ENCODE measurements around the gene CHCHD6.
A peak's percentile ranks its signal among the peaks of the same experiment; 100 is the strongest.

Gene CHCHD6

DNA sequence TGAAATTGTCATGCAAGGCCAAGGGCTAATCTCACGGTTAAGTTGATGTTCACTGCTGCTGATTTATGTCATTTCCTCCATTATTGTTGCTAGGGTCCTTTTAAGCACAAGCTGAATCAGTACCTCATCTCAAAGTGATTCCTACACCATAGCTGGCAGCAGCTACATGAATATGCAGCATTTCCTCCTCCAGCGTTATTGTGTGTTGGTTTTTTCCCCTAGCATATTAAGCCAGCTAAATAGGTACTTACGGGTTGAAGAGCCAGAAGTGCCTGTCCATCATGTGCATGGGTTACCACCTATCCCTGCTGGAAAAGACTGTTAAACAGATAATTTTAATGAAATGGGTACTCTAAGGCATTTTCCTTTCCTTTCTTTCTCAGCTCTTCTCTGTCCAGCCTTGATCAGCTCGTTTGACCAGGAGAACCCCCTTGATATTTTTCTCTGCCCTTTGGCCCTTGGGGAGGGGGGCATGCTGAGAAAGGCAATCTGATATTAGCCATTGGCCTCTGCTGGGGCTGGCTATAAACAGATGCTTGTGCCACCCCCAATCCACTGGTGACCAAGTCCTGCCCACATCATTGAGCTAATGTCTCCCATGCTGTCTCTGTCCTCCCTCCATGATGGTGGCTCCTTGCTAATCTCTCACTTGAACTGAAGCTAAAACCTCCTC lies 163.3 kb downstream of the CHCHD6 start:
- DNase-seq = no peak

DNA sequence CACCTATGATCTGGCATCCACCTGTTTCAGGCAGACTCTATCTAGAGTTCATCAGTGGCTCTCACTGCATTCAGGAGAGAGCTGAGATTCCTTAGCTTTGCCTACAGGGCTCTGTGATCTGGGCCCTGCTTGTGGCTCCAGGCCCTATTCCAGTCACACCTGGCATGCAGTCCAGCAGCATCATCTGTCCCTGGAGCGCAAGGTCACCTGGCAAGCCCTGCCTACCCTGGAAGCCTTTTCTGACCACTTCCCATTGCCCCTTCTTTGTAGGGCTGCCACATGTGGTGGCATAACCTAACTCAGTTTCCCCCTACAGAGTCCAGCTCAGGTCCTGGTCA lies 163.8 kb downstream of the CHCHD6 start:
- no peak for DNase-seq

DNA sequence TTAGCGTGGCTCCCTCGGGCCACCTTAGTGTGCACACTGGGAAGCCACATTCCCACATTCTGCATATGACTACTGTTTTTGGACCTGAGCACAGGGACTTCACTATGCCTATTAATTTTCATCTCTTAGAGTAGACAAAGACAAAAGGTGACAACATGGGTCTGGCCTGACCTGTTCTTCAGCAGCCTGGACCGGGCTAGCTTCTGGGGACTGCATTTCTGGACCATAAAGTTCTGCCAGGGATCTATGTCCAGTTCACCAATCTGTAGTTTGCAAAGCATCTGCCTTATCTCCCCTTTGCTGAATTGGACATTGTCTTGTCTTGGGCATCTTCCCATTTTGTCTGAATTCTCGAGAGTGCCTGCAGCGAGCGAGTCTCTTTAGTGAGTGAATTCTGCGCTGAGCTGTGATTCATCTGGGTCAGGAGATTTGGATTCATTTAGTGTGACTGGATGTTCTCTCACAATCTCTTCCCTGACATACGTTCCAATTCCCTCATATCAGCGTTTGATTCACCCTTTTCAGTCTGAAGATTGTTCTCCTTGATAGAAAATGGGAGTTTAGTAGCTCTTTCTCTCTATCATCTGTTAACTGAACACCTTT lies 166.7 kb downstream of the CHCHD6 start:
- DNase-seq = no peak

DNA sequence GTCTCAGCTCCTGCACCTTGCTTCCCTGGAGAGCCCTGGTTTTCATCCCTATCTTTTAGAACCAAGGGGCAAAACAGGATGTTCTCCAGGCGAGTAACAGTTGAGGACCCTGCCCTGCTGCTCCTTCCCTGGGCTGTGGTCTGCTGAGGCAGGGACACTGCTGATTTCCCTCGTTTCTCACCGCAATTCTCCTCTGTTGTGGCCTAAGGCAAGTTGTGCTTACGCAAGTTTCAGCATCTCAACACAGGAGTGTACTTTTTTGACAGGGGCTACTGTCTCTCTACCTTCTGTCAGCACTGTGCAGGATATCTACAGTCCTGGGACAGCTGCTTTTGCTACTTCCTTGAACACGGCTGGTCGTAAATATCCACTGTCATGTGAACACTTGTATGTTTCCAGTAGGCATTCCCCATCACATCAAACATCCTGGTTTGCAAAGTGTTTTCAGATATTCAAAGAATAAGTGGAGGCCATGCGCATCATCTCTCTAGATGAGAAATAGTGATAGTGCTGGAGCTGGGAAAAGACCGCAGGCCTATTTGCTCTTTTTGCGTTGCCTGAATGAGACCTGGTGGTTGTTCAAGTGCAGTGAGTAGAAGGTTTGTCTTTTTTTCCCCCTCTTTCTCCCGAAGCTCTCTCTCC lies 168.8 kb downstream of the CHCHD6 start:
- no peak for DNase-seq

DNA sequence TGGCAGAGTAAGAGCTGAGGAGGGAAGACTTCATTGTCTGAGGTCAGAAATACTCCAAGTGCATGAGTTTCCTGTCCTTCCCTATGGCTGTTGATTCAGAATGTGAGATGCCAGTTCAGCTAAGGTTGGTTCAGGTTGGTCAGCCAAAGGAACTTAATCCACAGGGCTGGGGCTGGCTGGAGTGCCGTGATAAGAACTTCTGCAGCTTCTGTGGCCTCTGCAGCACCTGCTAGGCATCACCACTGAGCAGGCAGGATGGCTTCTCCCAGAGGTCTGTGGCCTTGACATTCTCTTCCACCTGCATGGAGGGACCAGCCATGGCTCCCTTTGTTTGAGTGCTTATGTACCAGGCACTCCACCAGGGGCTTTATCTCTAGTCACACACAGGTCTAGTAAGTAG lies 169.4 kb downstream of the CHCHD6 start:
- no peak for DNase-seq

DNA sequence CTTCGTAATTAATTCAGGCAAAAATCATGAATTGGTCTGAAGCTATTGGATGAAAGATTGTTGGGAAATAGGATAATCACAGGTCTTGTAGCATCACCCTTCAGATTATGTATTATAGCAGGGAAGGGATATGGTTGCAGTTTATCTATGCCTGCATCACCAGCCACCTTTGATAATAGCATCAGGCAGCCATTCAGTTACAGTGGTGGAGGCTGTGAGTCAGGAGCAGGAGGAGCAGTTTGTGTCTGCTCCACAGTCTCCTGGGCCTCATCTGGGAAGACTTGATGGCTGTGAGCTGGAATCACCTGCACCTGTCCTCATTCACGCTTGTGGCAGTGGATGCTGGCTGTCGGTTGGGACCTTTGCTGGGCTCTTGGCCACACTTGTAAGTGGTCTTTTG lies 174.6 kb downstream of the CHCHD6 start:
- DNase-seq = no peak

DNA sequence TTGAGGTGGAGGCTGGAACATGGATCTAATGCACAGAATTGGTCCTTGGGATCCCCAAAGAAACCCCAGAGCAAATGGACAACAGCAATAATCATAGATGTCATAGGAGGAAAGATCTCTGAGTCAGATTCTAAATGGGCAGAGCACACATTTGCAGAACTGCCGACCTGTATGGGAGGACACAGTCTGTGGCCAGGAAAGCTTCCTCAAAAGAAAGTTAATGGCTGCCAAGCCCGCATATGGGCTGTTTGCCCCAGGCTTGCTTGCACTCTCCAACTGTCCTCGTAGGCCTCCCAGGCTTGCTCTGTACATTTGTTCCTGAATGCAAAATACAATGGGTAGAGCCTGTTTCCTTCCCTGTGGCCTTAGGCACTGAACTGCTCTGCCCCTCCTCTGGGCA lies 176.9 kb downstream of the CHCHD6 start:
- no peak for DNase-seq

DNA sequence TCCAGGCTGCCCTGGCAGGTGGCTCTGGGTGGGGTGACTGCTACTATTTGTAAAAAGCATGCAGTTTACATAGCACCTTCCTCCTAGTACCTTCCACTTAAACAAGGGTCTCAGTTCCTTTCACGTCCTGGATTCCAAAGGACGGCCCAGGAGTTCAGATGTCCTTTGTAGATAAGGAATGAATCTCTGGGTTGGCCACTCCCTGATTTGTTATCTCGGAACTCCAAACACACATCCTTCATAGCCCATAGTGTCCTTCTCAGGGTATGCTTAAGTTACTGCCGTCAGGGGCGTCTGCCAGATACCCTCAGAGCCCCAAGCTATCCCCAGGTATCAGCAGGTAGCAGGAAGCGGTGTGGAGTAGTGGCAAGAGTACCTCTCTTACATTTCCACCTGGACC lies 177.8 kb downstream of the CHCHD6 start:
- no peak for DNase-seq

DNA sequence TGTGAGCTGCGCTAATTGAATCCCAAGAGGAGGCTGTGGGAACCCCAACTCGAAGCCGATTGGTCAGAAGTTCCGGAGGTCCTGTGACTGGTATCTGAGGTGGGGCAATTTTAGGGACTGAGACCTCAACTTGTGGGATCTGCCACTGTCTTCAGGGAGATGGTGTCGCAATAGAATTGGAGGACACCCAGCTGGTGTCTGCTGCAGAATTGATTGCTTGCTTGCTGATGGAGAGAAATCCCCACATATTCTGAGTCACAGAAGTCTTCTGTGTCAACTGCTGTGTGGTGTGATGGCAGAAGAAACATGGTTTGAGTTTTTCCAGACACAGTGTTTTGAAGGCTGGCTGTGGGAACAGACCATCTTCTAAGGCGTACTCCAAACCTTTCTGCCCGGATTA lies 179.2 kb downstream of the CHCHD6 start:
- DNase-seq = peak; percentile 39

DNA sequence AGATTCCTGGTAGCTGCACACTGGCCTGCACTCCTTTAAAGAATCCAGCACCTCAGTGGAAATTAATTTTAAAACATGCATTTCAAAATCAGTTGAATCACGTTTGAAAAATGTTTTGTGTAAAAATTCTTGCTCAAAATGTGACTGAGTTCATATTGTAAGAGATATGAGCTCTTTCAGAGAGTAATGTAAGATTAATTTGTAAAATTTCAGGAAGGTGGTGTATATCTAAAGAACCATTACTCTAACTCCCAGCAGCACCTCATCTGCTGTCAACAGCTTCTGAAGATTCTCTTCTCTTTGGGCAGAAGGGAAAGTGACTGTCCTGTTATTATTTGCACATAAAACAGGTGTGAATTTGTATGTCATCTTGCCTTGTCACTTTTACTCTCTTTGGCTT lies 181.4 kb downstream of the CHCHD6 start:
- DNase-seq = no peak

DNA sequence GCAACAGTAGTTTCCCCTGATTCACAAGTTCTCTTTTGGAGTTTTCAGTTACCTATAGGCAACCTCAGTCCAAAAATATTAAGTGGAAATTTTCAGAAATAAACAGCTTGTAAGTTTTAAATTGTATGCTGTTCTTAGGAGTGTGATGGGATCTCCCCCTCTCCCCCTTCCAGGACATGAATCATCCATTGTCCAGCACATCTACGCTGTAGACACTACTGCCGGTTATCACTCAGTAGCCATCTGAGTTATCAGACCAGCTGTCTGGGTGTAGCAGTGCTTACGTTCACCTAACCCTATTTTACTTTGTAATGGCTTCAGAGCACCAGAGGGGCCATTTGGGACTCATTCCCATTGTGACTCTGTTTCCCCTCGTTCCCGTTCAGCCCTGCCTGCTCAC lies 182.2 kb downstream of the CHCHD6 start:
- DNase-seq = no peak

DNA sequence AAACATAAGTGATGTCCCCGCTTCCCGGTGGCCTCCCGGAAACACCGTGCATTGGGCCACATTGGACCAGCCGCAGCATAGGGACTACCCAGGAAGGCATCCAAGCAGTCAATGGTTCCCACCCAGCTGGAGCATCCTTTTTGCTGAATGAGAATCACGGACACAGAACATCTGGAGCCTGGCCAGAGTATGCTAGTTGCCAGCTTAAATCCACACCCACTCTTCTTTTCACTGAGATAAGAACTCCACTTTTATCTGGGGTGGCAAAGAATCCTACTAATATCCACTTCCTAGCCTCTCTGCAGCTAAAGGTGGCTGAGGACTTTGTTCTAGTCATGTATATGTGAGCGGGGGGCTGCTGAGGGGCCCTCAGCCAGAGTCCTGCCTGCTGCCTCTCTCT lies 183.6 kb downstream of the CHCHD6 start:
- no peak for DNase-seq

DNA sequence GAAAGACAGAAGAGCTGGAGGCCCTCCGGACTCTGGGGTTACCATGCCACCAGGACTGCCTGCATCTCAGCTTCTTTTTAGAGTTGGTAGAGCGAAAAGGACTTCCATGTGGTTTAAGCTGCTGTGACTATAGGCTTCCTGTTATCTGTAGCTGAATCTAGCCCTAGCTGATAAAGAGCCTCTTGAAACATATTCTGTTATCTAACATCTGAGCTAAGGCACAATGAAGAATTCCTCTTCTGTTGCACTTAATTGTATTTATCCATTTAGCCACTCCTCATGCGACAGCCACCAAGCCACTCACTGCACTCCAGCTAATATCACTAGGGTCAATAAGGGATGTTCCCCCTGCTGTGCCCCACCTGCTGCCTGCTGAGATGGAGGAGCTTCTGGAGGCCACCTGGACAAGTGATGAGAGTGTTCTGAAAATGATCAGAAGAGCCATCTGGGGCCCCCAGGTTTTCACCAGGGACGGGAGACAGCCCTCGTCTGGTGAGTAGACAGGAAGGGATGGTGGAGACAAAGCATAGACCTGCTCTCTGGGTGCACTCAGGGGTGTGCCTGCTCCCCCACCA lies 184.2 kb downstream of the CHCHD6 start:
- no peak for DNase-seq

DNA sequence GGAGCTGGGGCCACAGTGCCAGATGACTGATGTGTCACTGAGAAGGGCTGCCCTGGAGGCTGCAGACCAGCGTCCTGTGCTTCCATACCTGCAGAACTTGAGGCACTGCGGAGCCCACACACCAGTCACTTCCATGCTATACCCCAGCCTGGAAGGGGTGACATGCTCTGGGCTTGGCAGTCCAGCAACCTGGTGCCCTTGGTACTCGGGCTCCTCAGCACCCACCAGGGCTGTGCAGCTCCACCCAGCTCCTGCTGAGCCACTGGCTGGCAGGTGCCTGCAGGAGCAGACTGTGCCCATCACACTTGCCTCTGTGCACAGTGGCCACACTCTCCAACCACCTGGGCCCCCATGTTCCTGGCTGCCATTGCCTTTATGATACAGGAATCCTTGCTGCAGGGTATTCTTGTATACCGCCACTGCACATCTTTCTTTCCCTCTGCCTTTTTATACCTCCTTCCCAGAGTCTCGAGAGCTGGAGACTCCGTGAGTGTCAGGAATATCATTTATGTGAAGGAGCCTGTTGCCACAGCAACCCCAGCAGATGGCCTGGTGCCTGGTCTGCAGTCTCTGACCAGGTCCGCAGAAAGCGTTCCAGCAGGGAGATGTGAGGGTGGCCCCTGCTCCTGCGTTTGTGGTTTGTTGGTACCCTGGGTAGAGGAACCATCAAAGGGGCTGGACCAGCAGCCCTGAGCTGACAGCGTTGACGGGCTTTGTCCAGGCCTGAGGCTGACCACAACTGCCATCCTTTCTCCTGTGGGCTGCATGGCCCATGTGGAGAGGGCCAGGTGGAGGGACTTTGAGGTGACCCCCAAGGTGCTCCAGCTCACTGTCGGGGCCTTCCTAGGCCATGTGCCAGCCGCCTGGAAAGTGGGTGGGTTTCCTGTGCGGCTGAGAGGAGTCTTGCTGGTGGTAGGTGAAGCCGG lies 185.5 kb downstream of the CHCHD6 start:
- DNase-seq = no peak

DNA sequence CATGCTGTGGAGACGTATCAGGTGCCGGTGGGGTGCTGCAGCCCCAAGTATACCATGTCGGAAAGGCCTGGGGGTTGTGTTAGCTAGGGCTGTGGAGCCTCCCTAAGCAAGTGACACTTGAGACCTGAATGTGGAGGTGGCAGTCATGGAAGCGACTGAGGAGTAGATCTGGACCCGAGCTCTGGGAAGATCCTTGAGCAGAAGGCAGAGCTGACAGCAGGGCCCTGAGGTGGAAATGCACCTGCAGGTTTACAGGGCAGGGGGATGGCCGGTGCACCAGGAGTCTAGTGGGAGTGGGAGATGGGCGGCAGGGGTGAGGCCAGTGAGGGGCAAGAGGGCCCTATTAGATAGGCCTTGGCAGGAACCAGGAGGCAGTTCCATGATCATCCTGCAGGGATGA lies 187.1 kb downstream of the CHCHD6 start:
- DNase-seq = no peak

DNA sequence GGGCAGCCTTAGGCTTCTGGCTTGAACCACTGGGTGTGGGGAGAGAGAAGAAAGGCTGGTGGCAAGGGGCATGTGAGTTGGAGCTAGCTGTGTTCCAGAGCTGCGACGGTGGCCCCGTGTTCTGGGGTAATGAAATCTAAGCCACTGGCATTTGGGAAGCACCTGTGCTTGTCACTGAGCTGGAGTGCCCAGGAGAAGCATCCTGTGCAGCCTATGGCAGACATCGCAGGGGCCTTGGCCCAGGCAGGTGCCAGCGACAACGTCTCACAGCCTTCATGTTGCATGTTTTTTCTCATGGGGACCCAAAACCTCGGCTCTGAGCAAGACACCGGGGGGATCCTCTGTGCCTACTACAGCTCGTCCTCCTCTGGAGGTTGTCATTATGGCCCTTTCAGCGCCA lies 187.8 kb downstream of the CHCHD6 start:
- DNase-seq = no peak

DNA sequence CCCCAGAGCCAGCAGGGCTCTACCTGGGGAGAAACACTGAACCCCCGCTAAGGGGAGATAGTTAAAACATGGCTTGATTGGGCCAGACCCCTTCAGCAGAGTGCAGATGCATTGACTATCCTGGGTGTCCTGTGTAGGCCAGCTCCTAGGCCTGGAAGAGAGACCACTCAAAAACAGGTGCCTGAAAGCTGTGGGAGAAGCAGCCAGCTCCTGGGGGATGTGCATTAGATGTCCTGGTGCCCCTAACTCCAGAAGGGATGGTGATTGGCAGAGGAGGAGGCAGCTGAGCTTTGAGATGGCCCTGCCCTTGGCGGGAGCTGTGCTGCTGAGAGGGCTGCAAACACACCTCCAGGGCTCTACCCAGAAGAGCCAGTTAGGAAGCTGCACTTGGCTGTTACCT lies 189.6 kb downstream of the CHCHD6 start:
- no peak for DNase-seq

DNA sequence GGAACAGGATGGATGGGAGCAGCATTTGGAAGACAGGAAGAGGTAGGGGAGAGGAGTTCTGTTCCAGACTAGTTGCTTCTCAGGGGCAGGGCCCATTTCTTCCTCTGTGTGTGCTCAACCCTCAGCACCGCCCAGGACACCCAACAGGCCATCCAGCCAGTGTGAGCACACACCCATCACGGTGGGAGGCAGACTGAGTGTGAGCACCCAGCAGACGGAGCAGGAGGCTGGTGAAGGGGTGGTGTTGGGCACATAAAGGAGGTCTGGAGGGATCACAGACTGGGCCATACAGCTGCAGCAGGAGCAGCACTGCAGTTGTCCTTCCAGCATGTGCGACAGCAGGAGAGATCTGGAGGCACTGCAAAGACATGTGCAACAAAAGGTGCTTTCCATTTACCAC lies 190.4 kb downstream of the CHCHD6 start:
- DNase-seq = no peak

DNA sequence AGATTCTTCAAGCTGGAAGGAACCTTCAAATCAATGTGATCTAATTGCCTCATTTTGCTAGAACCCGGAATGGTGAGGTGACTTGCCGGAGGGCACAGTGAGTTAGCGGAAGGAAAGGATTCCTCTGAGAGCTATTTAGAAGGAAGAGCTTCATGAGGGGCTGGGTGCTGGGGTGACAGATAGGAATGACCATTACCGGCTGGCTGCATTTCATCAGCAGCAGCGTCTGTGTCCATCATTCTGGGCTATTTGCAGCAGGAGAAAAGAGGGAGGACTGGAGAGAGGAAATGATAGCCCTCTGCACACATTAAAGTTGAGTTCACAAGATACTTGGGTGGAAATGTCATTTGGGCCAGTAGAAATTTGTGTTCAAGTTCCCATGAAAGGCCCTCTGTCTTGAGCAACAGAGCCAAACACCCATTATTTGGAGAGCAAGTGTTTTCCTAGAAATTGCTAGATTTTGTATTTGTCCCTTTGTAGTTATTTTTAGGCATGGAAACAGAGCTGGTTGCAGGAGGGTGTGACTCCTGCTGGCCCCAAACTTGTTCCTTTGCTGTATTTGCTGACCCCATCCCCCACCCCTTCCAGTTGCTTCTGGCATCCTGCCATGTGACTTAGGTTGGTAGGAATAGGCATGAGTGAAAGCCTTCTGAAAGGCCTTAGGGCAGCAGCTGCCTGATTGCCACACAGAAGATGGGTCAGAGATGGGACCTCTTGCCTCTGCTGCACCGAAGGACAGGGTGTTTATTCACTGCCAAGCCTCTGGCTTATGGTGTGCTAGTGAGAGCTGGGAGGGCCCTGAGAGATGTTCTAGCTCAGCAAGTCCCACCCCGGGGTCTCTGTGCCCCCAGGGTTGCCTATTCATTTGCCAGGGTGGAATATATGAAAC lies 191.4 kb downstream of the CHCHD6 start:
- peak; percentile 9 for DNase-seq

DNA sequence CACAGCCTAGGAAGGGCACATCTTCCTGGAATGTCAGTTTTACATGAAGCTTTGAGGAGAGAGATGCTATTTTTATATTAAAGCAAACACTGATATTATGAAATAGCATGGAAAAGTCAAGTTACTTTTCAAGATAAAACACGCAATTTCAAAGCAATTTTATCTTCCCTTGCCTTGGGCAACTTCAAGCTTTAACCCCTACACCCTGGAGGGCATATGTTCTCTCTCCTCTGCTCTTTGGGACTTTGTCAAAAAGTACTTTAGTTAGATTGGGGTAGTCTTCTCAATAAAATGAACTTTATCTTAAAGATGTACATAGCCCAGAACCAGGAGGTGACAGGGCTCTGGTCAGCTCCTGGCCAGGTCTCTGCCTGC lies 192.0 kb downstream of the CHCHD6 start:
- no peak for DNase-seq

DNA sequence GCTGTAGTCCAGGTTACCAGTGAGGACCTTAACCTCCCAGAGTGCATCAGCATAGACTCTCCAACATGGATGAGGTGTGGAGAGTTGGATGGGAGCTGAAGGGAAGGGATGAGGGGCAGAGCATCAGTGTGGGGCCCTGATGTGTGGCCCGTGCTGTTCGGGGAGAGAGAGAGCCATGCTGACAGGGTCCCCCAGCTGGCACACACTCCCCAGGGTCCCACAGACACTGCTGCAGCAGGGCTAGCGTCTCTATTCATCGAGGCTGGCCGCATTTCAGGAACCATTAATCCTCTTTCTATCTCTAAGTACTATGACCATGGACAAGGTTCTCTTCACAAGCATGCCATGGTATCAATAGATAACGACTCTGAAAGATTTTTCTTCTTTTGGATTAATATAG lies 192.9 kb downstream of the CHCHD6 start:
- no peak for DNase-seq

DNA sequence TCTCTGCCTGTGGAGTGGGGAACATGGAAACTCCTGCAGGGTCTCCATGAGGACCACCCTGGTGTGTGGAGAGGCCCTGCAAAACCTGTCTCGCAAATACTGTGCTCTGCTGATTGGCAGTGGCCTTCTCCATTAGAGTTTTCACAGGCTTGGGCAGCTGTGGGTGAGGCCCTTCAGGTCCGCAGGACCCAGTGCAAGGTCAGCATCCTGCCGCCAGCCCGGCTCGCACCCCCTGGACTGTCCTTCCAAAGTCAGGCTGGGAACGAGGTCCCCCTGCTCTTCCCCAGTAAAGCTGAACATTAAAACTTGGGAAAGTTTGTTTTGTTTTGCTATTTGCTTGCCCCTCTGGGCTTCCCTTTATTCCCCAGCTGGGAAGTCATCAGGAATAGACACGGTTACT lies 193.9 kb downstream of the CHCHD6 start:
- no peak for DNase-seq
